ENCODE measurements around the gene EMD.

EMD gene

DNA sequence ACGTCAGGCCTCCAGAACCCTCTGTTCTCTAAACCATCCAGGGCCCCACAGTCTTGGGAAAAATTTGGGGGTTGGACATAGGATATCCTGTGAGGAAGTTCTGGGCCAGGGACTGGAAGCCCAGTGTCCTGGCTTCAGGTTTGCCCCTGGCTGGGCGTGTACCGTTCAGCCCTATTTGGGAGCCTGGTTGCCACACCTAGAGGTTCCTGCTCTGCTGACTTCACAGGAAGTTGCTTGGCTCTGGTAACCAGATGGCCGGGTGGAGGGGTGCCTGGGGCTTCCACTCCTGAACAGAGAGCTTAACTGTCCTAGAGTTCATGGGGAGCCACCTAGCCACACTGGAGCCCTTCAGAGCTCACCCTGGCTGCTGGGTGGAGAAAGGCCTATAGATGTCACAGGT, 33.4 kb downstream of the EMD start:
- no peak overlapping the region for H3K4me3 ChIP-seq (ENCODE audit: low read depth, low read length)

DNA sequence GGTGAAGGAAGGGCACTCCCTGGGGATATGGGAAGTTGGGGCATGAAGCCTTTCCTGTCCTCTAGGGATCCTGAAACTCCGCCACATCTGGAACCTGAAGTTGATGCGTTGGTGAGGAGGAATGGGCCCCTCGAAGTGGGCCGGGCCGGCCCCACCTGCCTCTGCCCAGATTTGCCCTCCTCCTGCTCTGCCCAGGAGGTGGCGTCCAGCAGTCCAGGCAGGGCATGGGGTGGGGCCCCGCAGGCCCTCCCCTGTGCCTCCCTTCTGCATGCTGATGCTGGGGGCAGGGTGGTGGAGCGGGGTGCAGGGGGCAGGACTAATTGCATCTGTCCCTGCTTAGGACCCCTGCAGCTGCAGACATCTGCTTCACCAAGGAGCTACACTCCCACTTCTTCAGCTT, 34.0 kb downstream of the EMD start:
- no peak overlapping the region for H3K4me3 ChIP-seq (ENCODE audit: low read depth, low read length)

- no peak overlapping the region for H3K4me3 ChIP-seq (ENCODE audit: low read depth, low read length)
These were observed 38.1 kb downstream of the EMD start for GRCh38 chrX:154417157-154417556.

- H3K4me3 ChIP-seq (ENCODE audit: low read depth, low read length), result no peak overlapping the region
These were observed 40.1 kb downstream of the EMD start for GRCh38 chrX:154419189-154419588.

- H3K4me3 ChIP-seq (ENCODE audit: low read depth, low read length), result no peak overlapping the region
These were observed 40.8 kb downstream of the EMD start for GRCh38 chrX:154419688-154420401.

DNA sequence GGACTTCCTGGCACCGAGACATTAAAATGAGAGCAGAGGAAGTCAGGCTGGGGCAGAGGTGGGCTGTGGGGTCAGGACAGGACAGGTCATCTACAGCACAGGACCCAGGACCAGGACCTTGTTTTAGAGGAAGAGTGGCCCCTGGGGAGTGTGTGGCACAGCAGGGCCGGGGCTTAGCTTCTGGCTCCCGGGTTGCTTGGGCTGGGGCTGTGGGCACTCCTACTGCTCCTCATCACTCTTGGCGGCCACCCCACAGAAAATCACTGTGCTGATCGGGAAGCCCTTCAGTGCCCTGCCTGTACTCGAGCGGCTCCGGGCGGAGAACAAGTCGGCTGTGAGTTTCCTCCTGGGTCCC, 41.3 kb downstream of the EMD start:
- H3K4me3 ChIP-seq (ENCODE audit: low read depth, low read length), result no peak overlapping the region

DNA sequence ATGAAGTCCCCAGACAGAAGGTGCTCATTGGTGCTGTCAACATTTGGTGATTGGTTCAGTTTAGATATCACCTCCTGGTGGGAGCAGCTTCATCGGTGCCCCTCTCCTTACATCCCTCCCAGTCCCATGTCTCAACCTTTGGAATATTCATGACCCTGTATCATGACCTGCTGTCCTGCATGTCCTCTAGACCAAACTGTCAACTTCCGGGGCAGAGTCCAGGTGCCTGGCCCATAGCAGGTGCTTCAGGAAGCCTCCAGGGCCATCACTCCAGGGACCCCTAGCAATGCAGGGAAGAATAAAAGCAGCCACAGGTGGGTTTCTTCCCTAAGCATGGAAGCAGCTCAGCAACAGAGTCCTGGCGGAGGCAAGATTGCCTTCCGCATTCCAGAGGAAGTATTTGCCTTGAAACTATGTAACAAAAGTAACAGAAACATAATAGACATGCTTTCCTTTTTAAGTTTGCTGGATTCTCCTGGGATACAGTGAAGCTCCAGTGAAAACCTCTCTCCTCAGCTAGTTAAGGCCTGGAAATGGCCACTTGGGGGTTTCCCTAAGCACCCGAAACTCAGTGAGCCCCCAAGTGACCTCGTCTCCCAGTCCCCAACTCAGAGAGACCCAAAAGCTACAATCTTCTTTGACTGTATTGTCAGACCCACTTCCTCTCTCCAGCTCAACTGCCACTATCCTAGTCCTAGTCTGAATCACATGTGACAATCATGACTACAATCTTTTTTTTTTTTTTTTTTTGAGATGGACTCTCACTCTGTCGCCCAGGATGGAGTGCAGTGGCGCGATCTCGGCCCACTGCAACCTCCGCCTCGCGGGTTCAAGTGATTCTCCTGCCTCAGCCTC, 48.0 kb downstream of the EMD start:
- H3K4me3 ChIP-seq (ENCODE audit: low read depth, low read length), result no peak overlapping the region

DNA sequence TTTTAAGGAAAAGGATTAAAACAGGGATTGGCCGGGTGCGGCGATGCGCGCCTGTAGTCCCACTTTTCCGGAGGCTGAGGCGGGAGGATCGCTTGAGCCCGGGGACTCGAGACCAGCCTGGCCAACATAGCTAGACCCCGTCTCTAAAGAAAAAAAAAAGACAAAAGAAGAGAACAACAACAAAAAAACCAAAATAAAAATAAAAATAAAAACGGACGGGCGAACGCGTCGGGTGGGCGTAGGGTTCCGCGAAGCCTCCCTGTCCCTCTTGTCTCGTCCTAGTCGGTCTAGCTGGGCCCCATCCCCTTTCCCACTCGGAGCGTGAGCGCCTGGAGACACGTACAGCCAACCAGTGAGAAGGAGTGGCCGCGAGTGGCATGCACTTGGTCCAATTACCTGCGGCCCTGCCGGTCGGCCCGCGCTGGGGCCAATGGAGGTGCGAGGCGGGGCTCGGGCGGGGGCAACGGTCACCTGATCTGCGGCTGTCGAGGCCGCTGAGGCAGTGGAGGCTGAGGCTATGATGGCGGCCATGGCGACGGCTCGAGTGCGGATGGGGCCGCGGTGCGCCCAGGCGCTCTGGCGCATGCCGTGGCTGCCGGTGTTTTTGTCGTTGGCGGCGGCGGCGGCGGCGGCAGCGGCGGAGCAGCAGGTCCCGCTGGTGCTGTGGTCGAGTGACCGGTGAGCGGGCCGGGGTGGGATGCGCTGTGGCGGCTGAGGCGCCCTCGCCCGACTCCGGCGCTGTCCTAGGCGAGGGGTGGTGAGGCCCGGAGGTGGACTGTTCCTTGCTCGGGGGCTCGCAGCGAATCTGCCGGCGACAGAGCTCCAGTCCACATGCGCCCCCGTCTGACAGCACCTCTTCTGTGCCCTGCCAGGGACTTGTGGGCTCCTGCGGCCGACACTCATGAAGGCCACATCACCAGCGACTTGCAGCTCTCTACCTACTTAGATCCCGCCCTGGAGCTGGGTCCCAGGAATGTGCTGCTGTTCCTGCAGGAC, 49.4 kb downstream of the EMD start, which contains the start of gene ATP6AP1:
Gene ATP6AP1, plus strand, starts transcription at position 502 of the 996 bp plus-strand sequence. Its CDS starts 16 bp downstream, at position 518.
- H3K4me3 ChIP-seq (ENCODE audit: low read depth, low read length), result peak within 1 kb of the TSS; percentile 48

DNA sequence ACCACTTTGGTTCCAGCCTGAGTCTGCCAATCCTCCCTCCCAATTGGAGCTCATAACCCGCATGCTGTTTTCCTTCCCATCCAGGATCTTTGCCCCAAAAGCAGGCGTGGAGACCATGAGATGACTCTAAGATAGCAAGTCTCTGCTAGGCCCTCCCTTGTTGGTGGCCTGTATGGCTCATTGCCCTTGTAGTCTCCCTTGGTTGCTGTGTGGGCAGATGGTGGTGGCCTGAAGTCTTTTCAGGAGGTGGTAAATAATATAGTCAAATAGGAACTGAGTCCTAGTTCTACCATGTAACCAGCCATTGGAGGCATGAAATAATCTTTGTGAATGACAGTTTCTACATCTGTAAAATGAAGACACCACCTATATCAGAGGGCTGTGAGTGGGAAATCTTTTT, 50.6 kb downstream of the EMD start:
- no peak overlapping the region for H3K4me3 ChIP-seq (ENCODE audit: low read depth, low read length)

GRCh38 chrX:154430479-154430878, 51.4 kb downstream of the EMD start:
- no peak overlapping the region for H3K4me3 ChIP-seq (ENCODE audit: low read depth, low read length)

GRCh38 chrX:154430916-154431315, 51.8 kb downstream of the EMD start:
- no peak overlapping the region for H3K4me3 ChIP-seq (ENCODE audit: low read depth, low read length)

All from iPS-11a (cell line).